Kidney epithelial cell (primary cell): Measurements from ENCODE around the gene SMIM13. TPM values are rescaled to one million over a fixed set of nuclear protein-coding genes. Genes with fewer than 3 reads are reported as not detected.

Source experiments
- DNase-seq: peaks from one replicate; pipeline ENCODE4 v3.0.0-alpha.2; 2010; ENCODE audit warnings: low read depth
- H3K27me3 ChIP-seq: 2 replicates; pipeline ENCODE4 v1.6.0; 2011; ENCODE audit warnings: low read length; ENCODE audit not compliant: control insufficient read depth, insufficient read depth
- H3K36me3 ChIP-seq: 2 replicates; pipeline ENCODE4 v1.5.1; 2011; ENCODE audit warnings: low read length; ENCODE audit not compliant: control insufficient read depth, insufficient read depth
- H3K4me3 ChIP-seq: 2 replicates; pipeline ENCODE4 v1.5.1; 2011; ENCODE audit warnings: low read depth, mild to moderate bottlenecking, control low read depth, low read length
- CTCF ChIP-seq: IDR thresholded peaks from 2 replicates; pipeline ENCODE4 v1.5.1; 2011; ENCODE audit warnings: mild to moderate bottlenecking, moderate library complexity, low read length, control low read depth, inconsistent platforms; ENCODE audit not compliant: insufficient read depth, poor library complexity, severe bottlenecking
- total RNA-seq: library from RNA; depleted of rRNA; stranded (reverse); fragments of >200 nt; gene quantifications from 2 replicates; pipeline ENCODE4 v1.2.3, GENCODE V29; 2015

SMIM13 gene
- total RNA-seq, 1 donor from 2014 or later: 18.5 TPM

GRCh38 chr6:11094411-11094851 is 797 bp downstream of the SMIM13 start:
- H3K4me3 ChIP-seq: peak overlapping the region; percentile 99
- no peak for DNase-seq
- TF ChIP-seq CTCF: no peak
- no peaks in the 10 kb centered on the region for H3K36me3 ChIP-seq
- H3K27me3 ChIP-seq: no peaks in the 10 kb centered on the region

GRCh38 chr6:11094941-11095340 is 1.3 kb downstream of the SMIM13 start:
- no peak for DNase-seq
- no peak for TF ChIP-seq CTCF
- no peaks in the 10 kb centered on the region for H3K27me3 ChIP-seq
- H3K36me3 ChIP-seq: no peaks in the 10 kb centered on the region
- H3K4me3 ChIP-seq: peak overlapping the region; percentile 99

- H3K4me3 ChIP-seq: no peak overlapping the region
- no peak for DNase-seq
- no peaks in the 10 kb centered on the region for H3K27me3 ChIP-seq
- H3K36me3 ChIP-seq: no peaks in the 10 kb centered on the region
- no peak for TF ChIP-seq CTCF
Measured at GRCh38 chr6:11096109-11096508, 2.5 kb downstream of the SMIM13 start.

DNA sequence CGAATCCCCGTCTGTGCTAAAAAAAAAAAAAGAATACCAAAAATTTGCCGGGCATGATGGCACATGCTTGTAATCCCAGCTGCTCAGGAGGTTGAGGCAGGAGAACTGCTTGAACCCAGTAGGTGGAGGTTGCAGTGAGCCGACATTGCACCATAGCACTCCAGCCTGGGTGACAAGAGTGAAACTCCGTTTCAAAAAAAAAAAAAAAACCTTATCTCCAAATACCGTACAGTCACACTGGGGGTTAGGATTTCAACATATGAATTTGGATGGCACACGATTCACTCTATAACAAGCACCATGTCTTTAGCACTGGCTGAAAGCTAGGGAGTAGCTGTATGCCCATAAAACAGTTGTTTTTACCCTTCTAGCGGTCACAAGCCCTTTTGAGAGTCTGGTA is 3.8 kb downstream of the SMIM13 start:
- TF ChIP-seq CTCF: no peak
- H3K36me3 ChIP-seq: no peaks in the 10 kb centered on the region
- no peaks in the 10 kb centered on the region for H3K27me3 ChIP-seq
- H3K4me3 ChIP-seq: no peak overlapping the region
- DNase-seq: no peak

DNA sequence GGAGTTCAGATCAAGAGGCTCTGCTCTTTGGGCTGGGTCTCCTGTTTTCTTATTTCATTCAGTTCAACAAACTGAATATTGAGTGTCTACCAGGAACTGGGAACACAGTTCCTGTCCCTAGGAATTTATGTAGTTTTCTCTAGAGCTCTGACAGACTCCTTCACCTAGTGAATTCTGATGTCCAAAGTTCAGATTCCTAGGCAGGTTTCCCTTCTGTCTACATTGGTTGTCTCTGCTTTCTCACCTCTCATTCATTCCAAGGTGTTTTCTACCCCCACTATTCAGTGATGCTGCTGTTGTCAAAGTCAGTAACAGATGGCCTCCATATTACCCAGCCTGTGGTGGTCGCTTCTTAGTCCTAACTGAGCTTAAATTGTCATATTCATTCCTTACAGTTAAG is 4.4 kb downstream of the SMIM13 start:
- DNase-seq: no peak
- Histone ChIP-seq H3K27me3 (no peaks in the 10 kb centered on the region), H3K36me3 (no peaks in the 10 kb centered on the region), H3K4me3 (no peak overlapping the region)
- TF ChIP-seq CTCF: no peak

- TF ChIP-seq CTCF: no peak
- no peaks in the 10 kb centered on the region for H3K36me3 ChIP-seq
- H3K27me3 ChIP-seq: no peaks in the 10 kb centered on the region
- H3K4me3 ChIP-seq: no peak overlapping the region
- no peak for DNase-seq
Measured at GRCh38 chr6:11101417-11101816, 7.8 kb downstream of the SMIM13 start.
